HepG2 (cell line): ENCODE measurements around the gene STX2. TPM values are rescaled to one million over a fixed set of nuclear protein-coding genes. Genes with fewer than 3 reads are reported as not detected.

Experiments used
- ASH2L ChIP-seq: fragments of 300-600, 200-600 bp; sonication (generic); IDR thresholded peaks from 2 replicates; pipeline ENCODE4 v1.7.0; 2017; ENCODE audit warnings: low read depth, mild to moderate bottlenecking, moderate library complexity, mixed read lengths, low read length; ENCODE audit not compliant: insufficient read length
- ATF3 ChIP-seq: sonication (generic); formaldehyde crosslinking; IDR thresholded peaks from 2 replicates; pipeline ENCODE4 v1.4.0; 2020; ENCODE audit warnings: missing genetic modification reagents
- HDAC1 ChIP-seq: sonication (generic); formaldehyde crosslinking; IDR thresholded peaks from 2 replicates; pipeline ENCODE4 v1.5.1; 2020; ENCODE audit warnings: mild to moderate bottlenecking, missing genetic modification reagents
- HNRNPUL1 ChIP-seq: fragments of 200-400 bp; formaldehyde crosslinking; IDR thresholded peaks from 2 replicates; pipeline ENCODE4 v1.6.1; 2017; ENCODE audit warnings: low read depth, mild to moderate bottlenecking, low read length, moderate library complexity
- KAT8 ChIP-seq: IDR thresholded peaks from 2 replicates; pipeline ENCODE4 v1.6.1; 2016; ENCODE audit warnings: missing genetic modification reagents, missing compliant biosample characterization
- KLF16 ChIP-seq, 2 experiments: sonication (generic) in 1 of 2; formaldehyde crosslinking in 1 of 2; IDR thresholded peaks; 2 replicates each; pipeline versions ENCODE4 v1.6.1 to v1.8.0; 2016 to 2023; ENCODE audit warnings: missing genetic modification reagents in 2 of 2, missing compliant biosample characterization in 1 of 2
- MXI1 ChIP-seq: IDR thresholded peaks from 3 replicates; pipeline ENCODE4 v1.6.1; 2012; ENCODE audit warnings: low read depth, low read length, inconsistent platforms, borderline replicate concordance
- NCOA5 ChIP-seq: sonication (generic); formaldehyde crosslinking; IDR thresholded peaks from 2 replicates; pipeline ENCODE4 v1.4.0; 2020; ENCODE audit warnings: missing genetic modification reagents
- NPAS2 ChIP-seq: sonication (generic); formaldehyde crosslinking; IDR thresholded peaks from 2 replicates; pipeline ENCODE4 v1.8.0; 2022; ENCODE audit warnings: mild to moderate bottlenecking, missing genetic modification reagents, borderline replicate concordance
- POLR2AphosphoS5 ChIP-seq: IDR thresholded peaks from 2 replicates; pipeline ENCODE4 v1.6.1; 2012; ENCODE audit warnings: low read depth, low read length
- SOX6 ChIP-seq, 2 experiments: fragments of 450-650 bp in 1 of 2; sonication (generic) in 1 of 2; formaldehyde crosslinking in 1 of 2; IDR thresholded peaks; 2 replicates each; pipeline versions ENCODE4 v1.4.0 to v1.6.1; 2017 to 2020; ENCODE audit warnings: antibody characterized with exemption in 1 of 2, mild to moderate bottlenecking in 1 of 2, missing genetic modification reagents in 1 of 2
- TP53 ChIP-seq: sonication (generic); formaldehyde crosslinking; conservative IDR thresholded peaks from 2 replicates; pipeline ENCODE4 v1.4.0; 2020; ENCODE audit warnings: missing genetic modification reagents
- YEATS2 ChIP-seq: sonication (generic); formaldehyde crosslinking; IDR thresholded peaks from 2 replicates; pipeline ENCODE4 v1.4.0; 2020; ENCODE audit warnings: missing genetic modification reagents, borderline replicate concordance
- ZBTB39 ChIP-seq: sonication (generic); formaldehyde crosslinking; IDR thresholded peaks from 2 replicates; pipeline ENCODE4 v1.5.0; 2020; ENCODE audit warnings: missing genetic modification reagents
- ZKSCAN8 ChIP-seq: IDR thresholded peaks from 2 replicates; pipeline ENCODE4 v1.6.1; 2016; ENCODE audit warnings: borderline replicate concordance, missing genetic modification reagents, missing compliant biosample characterization
- ZNF124 ChIP-seq: sonication (generic); formaldehyde crosslinking; IDR thresholded peaks from 2 replicates; pipeline ENCODE4 v1.4.0; 2020; ENCODE audit warnings: missing genetic modification reagents
- ZNF234 ChIP-seq: sonication (generic); formaldehyde crosslinking; conservative IDR thresholded peaks from 2 replicates; pipeline ENCODE4 v1.5.1; 2020; ENCODE audit warnings: mild to moderate bottlenecking, missing genetic modification reagents
- ZNF3 ChIP-seq: IDR thresholded peaks from 2 replicates; pipeline ENCODE4 v1.7.0; 2017; ENCODE audit warnings: inconsistent platforms
- ZNF329 ChIP-seq: sonication (generic); formaldehyde crosslinking; IDR thresholded peaks from 2 replicates; pipeline ENCODE4 v1.9.0; 2021; ENCODE audit warnings: low read depth, mild to moderate bottlenecking, missing genetic modification reagents
- ZNF383 ChIP-seq: sonication (generic); formaldehyde crosslinking; IDR thresholded peaks from 2 replicates; pipeline ENCODE4 v1.4.0; 2020; ENCODE audit warnings: missing genetic modification reagents, mild to moderate bottlenecking, borderline replicate concordance
- ZNF484 ChIP-seq: sonication (generic); formaldehyde crosslinking; IDR thresholded peaks from 2 replicates; pipeline ENCODE4 v1.5.1; 2020; ENCODE audit warnings: mild to moderate bottlenecking, low read depth, missing genetic modification reagents, borderline replicate concordance
- ZNF703 ChIP-seq: sonication (generic); formaldehyde crosslinking; IDR thresholded peaks from 2 replicates; pipeline ENCODE4 v1.5.1; 2020; ENCODE audit warnings: missing genetic modification reagents, mild to moderate bottlenecking, moderate library complexity, borderline replicate concordance
- ZNF746 ChIP-seq: sonication (generic); formaldehyde crosslinking; IDR thresholded peaks from 2 replicates; pipeline ENCODE4 v1.8.0; 2022; ENCODE audit warnings: mild to moderate bottlenecking, missing genetic modification reagents
- polyA plus RNA-seq, 8 experiments: library from polyadenylated mRNA; depleted of rRNA in 3 of 8; stranded (reverse) in 7 of 8; unstranded in 1 of 8; fragments of >200 nt; fragmentation: Illumina TruSeq in 4 of 8; extraction: Trizol in 4 of 8; gene quantifications; 2 replicates each; pipeline versions ENCODE4 v1.2.1 to v1.2.3, GENCODE V29; 2011 to 2016; ENCODE audit warnings: low read depth in 4 of 8, missing spikeins in 1 of 8, mixed read lengths in 1 of 8; ENCODE audit not compliant: insufficient read depth in 1 of 8
- total RNA-seq, 5 experiments: library from RNA; depleted of rRNA; stranded (reverse); fragments of >200 nt; fragmentation: Illumina TruSeq; extraction: Trizol; gene quantifications; 2 replicates each; pipeline ENCODE4 v1.2.3, GENCODE V29; 2016; ENCODE audit warnings: low read depth in 1 of 5

The STX2 gene
- total and polyA plus RNA-seq, 2 of the 13 experiments (the other 11 are each of a cell fraction or from before 2014, with no cell fraction given), result 13.4 to 25.1 TPM

- TF ChIP-seq TP53 (0 out of 2 replicates have a peak, but pooled peaks have one; percentile 21), ZNF383 (CRISPR knock-in tag) (no peak), ZBTB39 (CRISPR knock-in tag) (no peak), ZNF124 (CRISPR knock-in tag) (peak; percentile 74; the same call in 1 of the 2 replicates), ZKSCAN8 (peak; percentile 34; the same call in 1 of the 2 replicates), ATF3 (CRISPR knock-in tag) (no peak; the same call in 1 of the 2 replicates), ZNF329 (CRISPR knock-in tag) (no peak), HNRNPUL1 (no peak), NPAS2 (CRISPR knock-in tag) (no peak), ZNF484 (no peak), ASH2L (peak; percentile 90), ZNF746 (CRISPR knock-in tag) (peak; percentile 44; the same call in 1 of the 2 replicates), KAT8 (peak; percentile 66), POLR2AphosphoS5 (peak; percentile 77), NCOA5 (no peak), ZNF234 (CRISPR knock-in tag) (no peak), MXI1 (peak; percentile 57; the same call in 1 of the 3 replicates), HDAC1 (CRISPR knock-in tag) (peak; percentile 76), ZNF3 (CRISPR knock-in tag) (no peak), ZNF703 (CRISPR knock-in tag) (no peak), YEATS2 (CRISPR knock-in tag) (no peak; the same call in 1 of the 2 replicates), SOX6 (IDR thresholded peaks at IDR 0.05) (no peak), SOX6 (CRISPR knock-in tag; IDR thresholded peaks at IDR 0.05) (peak; percentile 92), KLF16 (CRISPR knock-in tag; IDR thresholded peaks at IDR 0.05) (peak in 1 of 2 experiments; percentile 69; a peak in 2 of 4 replicates)
Measured at GRCh38 chr12:130775953-130776856, 62.8 kb downstream of the STX2 start (continued).
